ENCODE measurements around the gene PPP2R5E.
A peak's percentile ranks its signal among the peaks of the same experiment; 100 is the strongest.

Gene PPP2R5E

DNA sequence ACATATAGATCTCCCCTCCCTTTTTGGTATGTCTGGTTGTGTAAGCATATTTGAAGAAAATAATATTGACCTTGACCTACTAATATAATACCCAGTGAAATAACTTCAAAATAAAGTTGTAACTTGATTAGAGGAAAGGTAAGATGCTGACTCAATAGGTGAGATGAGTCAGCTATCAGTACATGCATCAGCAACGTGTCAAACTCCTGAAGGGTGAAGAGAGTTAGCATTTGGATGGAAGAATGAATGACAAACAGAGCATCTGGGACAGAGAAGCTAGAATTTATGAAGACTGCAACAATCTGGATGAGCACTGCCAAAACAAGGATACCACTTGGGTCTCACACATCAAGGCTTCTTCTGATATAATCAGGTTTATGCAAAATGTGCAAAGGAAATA, 74.9 kb downstream of the PPP2R5E start:
- no peak for DNase-seq

DNA sequence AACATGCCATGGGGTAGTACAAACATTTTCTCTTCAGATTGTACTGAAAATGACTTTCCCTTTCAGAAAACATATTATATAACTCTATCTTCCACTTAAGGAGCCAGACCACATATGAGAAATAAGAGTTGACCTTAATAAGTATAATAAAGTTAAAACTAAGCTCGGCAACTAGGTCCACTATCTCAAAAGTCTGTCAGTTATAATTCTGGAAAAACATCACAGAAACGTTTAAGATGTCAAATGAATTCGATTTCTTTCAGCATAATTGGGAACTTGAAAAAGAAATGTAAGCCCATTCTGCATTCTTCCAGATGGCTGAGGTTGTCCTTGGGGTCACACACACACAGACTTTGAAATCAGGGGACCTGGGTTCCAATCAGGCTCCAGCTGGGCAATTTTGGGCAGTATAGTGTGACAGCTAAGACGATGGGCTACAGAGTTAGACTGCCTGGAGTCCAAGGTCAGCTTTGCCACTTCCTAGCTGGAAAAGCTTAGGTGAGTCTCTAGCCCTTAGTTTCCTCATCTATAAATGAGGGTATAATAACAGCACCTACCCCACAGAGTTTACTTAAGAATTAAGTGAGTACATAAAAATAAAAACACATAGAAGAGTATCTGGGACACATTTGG, 75.6 kb downstream of the PPP2R5E start:
- no peak for DNase-seq

DNA sequence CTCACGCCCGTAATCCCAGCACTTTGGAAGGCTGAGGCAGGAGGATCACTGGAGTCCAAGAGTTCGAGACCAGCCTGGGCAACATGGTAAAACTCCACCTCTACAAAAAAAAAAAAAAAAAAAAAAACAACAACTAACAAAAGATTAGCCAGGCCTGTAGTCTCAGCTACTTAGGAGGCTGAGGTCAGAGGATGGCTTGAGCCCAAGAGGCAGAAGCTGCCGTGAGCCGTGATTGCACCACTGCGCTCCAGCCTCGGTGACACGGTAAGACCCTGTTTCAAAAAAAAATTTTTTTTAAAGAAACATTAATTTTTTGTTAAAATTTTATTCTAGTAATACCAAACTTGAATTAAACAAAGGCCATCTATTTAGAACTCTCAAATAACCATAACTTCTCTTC, 77.8 kb downstream of the PPP2R5E start:
- DNase-seq: no peak

DNA sequence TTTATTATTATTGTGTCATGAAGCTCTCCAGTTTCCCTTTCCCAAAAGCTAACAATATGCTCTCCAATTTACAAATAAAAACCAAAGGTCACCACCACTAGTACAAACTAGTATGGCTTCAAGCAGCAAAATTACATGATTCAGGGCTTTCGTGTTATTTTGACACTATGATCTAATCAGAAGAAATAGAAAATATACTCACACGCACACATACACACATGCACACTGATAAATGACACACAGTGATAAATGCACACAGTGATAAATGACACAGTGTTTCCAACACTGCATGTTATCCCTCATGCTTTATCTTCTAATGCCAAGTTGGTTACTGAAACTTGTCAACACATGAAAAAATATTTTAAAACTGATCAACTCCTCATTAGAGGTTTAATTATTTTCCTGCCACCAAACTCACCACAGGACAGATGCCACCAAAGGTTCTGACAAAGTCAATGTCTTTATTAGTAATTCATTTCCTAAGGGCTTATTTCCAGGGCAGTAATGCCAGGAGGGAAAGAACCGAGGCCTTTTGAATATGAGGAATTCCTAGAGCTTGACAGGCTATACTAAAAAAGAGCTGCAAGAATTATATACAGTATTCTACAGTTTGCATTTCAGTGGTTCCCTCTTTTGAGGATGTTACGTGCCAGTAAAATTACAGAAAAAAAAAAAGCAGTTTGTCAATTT, 82.4 kb downstream of the PPP2R5E start:
- DNase-seq: no peak

DNA sequence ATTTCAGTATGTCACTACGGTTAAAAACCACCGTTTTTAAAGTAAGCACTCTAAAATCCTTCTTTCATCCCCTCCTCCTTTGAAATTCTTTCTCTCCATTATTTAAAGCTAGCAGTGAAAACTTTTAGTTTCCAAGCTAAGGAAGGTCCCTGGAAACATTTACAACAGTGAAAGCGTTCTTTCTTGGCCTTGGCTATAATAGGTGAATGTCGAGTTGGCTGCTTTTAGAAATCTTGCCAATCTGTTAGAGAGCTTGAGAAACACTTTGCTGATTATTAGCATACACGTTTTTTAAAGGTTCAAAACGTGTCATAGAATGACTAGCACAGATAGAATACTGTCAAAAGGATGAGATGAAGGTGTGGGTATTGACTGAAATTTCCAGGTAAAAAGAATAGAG, 83.4 kb downstream of the PPP2R5E start:
- DNase-seq: no peak

DNA sequence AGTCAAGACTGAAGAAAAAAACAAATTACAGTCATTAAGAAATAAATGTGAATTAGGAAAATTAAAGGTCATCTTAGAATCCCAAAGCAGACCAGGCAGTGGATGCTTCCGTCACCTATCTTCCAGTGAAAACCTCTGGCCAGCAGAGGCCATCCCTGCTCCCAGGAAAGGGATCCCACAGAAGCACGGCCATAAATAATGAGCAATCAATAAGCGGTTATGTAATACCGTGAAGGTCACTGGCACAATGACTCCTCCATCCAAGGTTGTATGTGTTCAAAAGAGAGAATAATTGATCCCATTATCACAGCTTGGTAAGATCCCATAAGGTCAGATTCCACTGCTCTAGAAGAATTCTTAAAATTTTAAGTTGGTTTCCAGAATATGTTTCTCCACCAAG, 85.7 kb downstream of the PPP2R5E start:
- no peak for DNase-seq

DNA sequence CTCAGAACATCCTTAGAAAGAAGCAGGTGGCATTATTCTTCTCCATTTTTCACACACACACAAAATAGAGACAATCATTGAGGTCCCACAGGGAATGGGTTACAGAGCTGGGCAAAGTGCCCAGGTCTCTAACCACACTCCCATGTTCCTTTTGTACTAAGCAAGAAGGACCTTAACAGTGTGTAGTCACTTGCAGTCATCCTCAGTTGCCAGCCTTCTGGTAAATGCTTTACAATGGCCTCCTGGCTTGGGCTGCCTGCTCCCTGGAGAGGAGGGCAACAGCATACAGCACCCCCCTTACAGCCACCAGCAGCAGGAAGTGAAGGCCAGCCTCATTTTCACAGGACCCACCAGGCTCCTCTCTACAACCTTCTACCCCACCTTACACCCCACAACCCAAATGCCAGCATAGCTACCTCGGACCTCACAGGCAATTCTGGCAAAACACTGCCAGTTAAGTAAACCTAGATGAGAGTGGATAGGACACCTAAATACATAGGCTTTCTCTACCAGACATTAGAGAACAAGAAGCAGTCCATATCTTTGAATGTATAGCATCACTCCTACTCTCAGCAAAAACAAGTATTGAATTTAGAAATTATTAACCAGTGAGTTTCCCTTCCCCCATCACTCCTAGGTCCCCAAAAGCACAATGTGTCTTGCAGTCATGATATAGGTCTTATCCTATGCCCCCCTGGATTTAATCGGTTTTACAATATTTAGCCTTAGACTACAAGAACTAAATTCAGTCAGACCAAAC, 88.1 kb downstream of the PPP2R5E start:
- peak; percentile 59 for DNase-seq

DNA sequence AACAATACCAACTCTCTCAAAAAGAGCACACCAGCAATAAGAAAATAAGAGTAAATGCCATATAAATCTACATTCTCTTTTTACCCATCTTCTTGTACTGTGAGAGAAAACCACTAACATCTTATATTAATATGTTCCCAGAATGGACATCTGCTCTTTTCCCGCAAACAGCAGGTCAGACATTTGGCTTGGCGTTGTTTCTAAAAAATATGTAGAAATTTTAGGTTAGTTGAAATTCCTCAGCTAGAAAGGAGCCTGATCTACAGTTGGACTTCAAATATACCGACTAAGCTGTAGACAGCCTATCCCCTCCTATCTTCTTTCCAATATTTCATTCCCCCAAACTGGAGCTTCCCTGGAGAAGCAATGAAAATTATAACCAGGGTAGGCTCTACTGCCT, 88.7 kb downstream of the PPP2R5E start:
- no peak for DNase-seq

DNA sequence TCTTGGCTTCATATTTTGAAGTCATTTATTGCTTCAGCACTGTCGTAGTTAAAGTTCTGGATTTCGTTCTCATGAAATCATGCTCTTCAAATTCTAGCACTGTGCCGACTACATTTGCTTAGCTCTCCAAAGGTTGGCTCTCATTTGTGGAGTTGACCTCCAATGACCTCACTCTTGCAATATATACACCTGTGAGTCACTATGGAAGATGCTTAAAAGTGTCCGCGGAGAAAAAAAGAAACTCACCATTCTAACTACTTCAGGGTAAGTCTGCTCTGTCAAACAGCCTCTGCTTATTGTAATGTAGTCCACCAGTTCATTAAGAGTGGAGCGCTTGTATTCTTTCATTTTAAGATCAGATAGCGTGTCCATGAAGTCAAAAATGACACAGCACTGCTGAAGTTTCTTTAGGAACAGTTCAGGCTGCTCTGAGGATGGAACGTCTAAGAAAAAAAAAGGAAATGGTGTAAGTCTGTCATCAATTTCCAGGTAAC, 89.7 kb downstream of the PPP2R5E start:
- no peak for DNase-seq

DNA sequence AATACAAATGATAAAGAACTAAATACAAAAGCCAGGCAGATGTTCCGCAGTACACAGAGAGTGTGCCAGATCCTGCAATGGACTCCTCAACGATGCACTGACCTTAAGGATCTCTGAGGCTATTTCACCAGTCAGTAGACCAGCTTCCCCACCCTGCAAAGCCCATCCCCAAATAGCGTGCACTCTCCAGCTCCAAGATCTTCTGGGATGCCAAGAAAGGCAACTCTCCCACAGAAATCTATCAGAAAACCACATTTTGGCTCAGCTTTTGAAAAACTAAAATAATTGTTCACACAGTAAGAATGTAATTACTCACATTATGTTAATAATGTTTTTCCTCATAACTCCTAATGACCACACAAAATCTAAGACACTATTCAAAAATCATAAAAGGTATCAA, 90.4 kb downstream of the PPP2R5E start:
- no peak for DNase-seq

DNA sequence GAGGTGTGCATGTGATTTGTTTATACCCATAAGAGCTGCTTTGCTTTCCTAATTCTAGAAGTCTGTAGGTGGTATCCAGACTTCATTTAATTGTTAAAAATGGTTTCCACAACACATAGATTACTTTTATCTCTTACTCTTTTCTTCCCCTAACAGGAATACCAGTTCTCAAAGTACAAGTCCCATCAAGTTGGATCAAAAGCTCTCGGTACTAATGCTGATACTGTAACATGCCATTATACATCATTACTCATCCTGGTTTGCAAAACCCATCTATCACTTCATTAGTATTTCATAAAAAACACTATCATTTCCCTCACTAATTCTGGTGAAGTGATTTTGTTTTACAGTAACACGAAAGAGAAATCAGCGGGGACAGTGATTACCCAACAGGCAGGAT, 94.3 kb downstream of the PPP2R5E start:
- DNase-seq: no peak

DNA sequence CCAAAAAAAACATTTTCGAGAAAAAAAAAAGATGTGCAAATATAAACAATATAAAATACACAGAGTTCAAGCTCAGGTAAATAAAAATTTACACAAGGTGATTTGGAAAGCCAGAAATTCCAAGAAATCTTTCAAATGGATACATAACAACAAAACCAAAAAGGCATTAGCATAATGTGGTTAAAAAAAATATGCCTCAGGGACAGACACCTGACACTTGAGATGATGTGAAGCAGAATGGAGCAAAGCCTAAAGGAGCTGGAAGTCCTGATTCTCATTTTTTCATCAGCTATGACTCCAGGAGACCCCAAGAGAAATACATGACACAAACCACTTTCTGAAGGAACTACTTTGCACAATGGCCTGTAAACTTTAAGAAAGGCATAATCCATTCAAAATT, 98.6 kb downstream of the PPP2R5E start:
- peak; percentile 13 for DNase-seq

DNA sequence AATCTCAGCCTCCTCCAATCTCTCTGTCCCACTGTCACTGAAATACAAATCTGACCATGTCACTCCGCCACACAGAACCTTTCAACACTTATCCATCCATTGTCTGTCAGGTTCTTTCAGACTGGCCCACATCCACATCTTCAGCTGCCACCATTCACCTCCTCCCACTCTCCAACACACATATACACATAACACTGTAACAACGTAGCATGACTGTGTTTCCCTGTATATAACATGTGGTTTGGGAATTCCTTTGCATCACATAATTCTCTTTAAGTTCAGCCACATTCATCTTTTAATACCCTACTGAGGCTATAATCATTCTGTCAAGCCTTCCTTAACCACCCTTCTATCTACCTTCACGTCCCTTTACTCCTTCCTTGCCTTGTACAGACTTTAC, 99.2 kb downstream of the PPP2R5E start:
- DNase-seq: no peak

DNA sequence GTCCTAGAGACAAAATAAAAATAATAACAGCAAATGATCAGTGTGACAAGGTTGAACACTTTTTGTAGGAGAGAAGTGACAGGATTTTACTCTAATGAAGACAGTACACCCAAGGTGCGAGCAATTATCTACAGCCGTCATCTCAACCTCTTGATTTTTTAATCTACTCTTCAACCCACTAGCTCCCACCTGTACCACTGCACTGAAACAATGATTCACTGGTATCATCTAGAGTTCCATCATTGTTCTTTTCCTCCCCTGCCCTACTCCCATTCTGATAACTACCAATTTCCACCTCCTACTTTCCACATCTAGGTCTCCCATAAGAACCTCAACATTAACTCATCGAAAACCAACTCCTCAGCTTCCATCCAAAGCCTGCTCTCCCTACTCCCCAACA, 99.8 kb downstream of the PPP2R5E start:
- DNase-seq: no peak

DNA sequence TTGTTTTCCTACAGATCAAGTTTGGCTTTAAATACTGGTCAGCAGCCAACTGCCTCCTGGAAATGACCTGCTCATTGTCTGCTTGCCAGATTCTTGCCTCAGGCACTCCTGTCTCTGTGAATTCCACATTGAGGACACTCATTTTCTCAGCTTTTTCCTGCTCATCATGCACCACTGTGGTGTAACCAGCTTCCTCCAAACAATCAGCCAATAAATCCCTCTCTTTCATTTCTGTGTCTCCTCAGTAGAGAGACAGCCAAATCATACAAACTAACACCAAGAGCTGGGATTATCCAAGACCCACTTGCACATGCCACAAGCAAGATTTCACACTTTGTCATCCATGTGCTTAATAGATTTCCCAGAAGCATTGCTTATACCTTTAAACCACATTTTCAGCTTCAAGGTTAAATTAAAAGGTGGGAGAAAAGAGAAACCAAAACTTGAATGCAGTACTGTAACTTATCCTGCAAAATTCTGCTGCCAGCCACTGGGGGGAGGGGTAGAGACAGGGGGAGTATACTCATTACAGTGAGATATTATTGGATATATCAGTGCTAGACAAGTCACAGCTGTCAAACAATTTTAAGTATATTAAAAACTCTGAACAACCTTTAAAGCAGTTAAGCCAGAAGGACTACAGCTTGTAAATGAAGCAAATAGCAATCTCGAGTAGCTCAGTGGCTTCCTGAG, 105.0 kb downstream of the PPP2R5E start:
- no peak for DNase-seq

DNA sequence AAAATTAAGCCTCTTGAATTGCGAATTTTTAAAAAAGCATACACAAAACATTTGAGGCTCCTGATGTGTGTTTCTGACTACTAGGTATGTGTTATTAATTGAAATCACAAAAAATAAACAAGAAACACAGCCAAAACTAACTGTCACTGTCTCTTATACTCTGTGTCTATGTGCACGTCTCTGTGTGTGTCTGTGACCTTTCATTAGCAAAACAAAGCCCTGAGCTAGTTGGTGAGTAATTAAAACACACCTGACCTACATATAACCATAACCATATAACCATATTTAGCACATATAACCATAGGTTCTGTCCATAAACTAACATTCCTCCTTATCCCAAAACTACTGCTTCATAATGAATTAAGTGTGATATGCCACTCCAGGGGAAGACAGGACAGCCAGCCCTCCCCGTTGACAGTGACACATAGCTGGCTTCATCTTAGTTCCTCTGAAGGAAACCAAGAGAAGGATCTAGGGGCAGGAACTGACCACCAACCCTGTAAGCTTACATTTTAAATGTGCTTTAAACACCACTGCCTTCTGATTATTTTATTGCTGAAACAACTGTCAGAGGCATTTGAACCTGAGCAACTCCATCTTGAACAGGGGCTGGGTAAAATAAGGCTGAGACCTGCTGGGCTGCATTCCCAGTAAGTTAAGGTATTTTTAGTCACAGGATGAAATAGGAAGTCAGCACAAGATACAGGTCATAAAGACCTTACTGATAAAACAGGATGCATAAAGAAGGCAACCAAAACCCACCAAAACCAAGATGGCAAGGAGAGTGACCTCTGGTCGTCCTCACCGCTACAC, 106.7 kb downstream of the PPP2R5E start:
- no peak for DNase-seq

DNA sequence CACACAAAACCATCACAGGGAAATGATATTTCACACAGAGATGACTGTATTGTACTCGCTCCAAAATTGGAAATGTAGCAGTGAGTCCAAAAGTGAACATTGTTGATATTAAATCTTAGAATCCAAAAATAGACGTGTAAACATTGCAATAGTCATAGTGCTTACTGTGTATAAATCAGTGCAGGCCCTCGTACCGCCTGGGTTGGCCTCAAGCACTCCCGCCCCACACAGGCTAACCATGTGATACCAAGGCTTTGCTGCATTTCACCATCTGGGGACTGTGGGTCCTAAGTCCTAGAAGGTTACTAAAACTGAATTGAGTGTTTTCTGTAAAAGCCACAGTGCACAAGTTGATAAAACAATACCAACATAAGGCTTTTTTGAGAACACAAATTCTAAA, 107.3 kb downstream of the PPP2R5E start:
- no peak for DNase-seq

DNA sequence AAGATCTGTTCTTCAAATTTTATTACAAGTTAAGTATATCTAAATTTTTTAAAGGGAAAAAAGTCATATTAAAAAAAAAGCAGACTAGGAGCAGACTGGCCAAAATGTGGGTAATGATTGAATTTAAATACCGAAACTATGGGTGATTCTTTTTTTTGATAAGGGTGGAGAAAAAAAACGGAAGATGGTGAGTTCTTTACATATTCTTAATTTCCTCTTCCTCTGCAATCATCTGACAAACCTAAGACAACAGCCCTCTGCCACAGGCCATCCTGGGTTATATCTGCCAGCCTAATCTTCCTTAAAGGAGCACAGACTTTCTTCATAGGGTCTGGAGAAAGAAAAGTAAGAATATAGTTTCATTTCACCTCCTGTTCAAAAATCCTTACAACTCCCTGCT, 108.0 kb downstream of the PPP2R5E start:
- no peak for DNase-seq

DNA sequence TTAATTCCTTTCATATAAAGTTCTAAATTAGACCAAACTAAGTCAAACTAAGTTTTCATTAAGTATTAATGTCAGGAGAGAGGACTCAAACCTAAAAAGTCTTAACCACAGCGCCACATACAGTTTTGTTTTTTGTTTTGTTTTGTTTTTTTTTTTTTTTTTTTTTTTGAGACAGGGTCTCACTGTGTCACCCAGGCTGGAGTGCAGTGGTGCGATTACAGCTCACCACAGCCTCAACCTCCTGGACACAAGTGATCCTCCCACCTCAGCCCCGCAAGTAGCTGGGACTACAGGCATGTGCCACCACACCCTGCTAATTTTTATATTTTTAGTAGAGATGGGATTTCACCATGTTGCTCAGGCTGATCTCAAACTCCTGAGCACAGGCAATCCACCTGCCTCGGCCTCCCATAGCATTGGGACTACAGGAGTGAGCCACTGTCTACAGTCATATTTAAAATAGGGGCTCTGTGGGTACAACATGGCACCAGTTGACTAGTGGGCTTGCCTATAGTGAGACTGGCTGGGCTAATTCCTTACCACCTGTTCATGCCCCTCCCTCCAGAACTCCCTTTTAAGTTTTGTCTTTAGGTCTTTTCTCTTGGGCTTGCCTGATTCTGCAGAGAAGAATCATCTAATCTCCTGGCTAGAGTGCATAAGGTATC, 110.2 kb downstream of the PPP2R5E start:
- no peak for DNase-seq

DNA sequence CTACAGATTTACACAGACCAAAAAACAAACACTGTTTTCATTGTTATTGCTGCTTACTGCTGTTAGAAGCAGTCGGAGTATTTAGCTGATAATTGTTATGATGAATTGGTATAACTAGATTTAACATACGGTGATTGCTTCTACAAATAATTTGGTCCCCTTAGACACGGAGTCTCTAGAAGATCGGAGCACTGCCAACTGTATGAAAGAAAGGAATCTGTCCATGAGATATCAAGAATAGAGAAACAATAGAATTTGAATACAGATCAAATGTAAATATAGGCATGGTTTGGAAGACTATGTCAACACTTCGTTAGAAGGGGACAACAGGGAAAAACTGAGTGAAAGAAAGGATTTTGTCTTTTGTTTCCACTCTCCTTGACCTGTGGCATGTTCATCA, 110.9 kb downstream of the PPP2R5E start:
- no peak for DNase-seq

DNA sequence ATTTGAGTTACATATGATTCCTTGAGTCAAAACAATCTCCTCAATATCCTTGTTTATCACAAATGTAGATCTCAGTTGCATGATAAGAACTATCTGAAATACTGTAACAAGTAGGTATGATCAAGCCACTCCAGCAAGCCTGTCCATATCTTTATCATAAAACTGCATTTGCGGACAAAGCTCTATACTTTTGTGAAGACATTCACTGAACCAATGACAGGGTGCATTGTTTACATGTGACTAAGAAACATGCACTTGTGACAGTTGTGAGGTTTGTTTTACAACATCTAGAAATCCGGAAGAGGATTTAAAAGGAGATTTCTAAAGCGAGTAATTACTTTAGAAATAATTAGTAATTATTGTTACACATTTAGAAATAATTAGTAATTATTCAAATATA, 111.7 kb downstream of the PPP2R5E start:
- DNase-seq: no peak

DNA sequence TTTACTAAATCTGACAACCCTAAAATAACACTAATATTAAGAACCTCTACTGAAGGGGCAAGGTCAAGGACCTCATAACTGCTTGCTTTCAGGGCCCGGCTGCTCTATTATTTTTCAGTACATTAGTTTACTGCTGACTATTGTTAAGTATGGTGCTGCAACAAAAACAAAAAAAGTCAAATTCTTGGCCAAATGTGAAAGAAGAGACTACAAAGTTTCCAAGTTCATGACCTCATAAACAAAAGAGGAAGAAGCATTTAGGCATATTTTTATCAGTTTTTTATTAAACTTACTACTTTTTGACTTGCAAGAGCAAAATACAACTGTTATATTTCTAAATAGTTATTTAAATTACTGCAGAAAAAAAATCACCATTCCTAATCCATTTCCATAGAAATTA, 114.7 kb downstream of the PPP2R5E start:
- DNase-seq: no peak

All from NCI-H2171 (cell line).